ENCODE results near the gene RRP12. TPM values are rescaled to one million over a fixed set of nuclear protein-coding genes. Genes with fewer than 3 reads are reported as not detected.

The RRP12 gene
- total RNA-seq, 1 donor from 2014 or later, result 26.8 TPM

DNA sequence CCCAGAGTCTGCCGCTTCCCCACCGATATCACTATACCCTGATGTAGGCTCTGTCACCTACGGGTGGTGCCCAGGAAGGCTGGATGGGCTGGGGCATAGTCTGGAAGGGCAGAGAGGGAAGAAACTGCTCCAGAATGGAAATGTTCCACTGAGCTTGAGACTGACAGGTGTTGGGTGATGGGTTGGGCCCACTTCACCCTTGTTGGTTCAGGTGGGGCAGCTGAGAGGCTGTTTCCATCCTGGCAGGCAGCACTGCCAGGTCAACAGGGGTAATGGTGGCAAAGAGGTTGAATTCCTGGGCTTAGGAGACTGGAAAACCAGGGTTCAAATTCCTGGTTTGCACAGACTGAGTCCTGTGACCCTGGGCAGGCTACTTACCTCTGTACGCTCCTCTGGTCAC is 38.1 kb downstream of the RRP12 start:
- peaks cover 3% of the 10 kb centered on the region for H3K9me3 Mint-ChIP-seq (ENCODE audit: unreplicated experiment)
- peaks cover 6% of the 10 kb centered on the region for H3K36me3 Mint-ChIP-seq (ENCODE audit: unreplicated experiment)
- DNase-seq, result no peak
- peaks cover 5% of the 10 kb centered on the region for H3K27me3 Mint-ChIP-seq (ENCODE audit: unreplicated experiment)
- no peak overlapping the region for H3K4me3 Mint-ChIP-seq (ENCODE audit: unreplicated experiment)
- no peak overlapping the region for H3K27ac Mint-ChIP-seq (ENCODE audit: unreplicated experiment)
- no peak for TF ChIP-seq CTCF (IDR thresholded peaks at IDR 0.05; ENCODE audit: partially characterized antibody, unreplicated experiment)
- H3K4me1 Mint-ChIP-seq (ENCODE audit: low read depth, unreplicated experiment), result peaks cover 8% of the 10 kb centered on the region

DNA sequence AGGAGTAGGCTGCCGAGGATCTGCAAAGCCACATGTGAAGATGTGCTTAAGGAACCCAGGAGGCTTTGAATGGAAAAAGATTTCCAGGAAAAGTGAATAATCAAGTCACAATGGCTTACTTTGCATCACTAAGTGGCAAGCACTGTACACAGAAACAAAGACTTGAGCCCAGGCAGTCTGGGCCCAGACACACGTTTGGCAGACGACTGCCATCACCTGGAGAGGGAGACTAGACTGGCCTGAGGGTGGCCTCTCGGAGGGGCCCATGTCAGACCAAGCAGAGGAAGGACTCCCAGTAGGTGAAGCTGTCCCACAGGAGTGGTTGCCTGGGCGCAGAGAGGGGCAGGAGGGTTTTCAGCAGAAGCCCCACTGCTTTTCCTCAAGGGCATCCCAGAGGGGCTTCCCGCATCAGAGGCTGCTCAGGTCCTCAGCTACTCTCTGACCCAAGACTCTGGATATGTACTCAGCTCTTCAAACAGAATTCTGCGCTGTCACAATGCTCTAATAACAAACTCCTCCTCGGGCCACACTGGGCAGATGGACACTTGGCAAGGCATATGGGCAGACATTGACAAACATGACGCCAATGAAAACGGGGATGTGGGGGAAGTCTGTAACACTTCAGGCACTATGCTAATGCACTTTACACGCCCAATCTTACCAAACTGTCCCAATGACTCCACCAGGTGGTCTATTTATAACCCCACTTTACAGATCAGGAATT is 38.7 kb downstream of the RRP12 start:
- peaks cover 8% of the 10 kb centered on the region for H3K4me1 Mint-ChIP-seq (ENCODE audit: low read depth, unreplicated experiment)
- H3K36me3 Mint-ChIP-seq (ENCODE audit: unreplicated experiment), result peaks cover 6% of the 10 kb centered on the region
- TF ChIP-seq CTCF (IDR thresholded peaks at IDR 0.05; ENCODE audit: partially characterized antibody, unreplicated experiment), result no peak
- DNase-seq, result no peak
- peak overlapping the region; percentile 77 for H3K27ac Mint-ChIP-seq (ENCODE audit: unreplicated experiment)
- H3K4me3 Mint-ChIP-seq (ENCODE audit: unreplicated experiment), result peak overlapping the region; percentile 67
- peaks cover 7% of the 10 kb centered on the region for H3K27me3 Mint-ChIP-seq (ENCODE audit: unreplicated experiment)
- H3K9me3 Mint-ChIP-seq (ENCODE audit: unreplicated experiment), result peaks cover 3% of the 10 kb centered on the region

GRCh38 chr10:97361537-97361901 is 39.6 kb downstream of the RRP12 start:
- Mint-ChIP-seq H3K27me3 (ENCODE audit: unreplicated experiment) (peaks cover 7% of the 10 kb centered on the region), H3K4me3 (ENCODE audit: unreplicated experiment) (no peak overlapping the region), H3K36me3 (ENCODE audit: unreplicated experiment) (peaks cover 6% of the 10 kb centered on the region), H3K27ac (ENCODE audit: unreplicated experiment) (no peak overlapping the region), H3K4me1 (ENCODE audit: low read depth, unreplicated experiment) (peaks cover 8% of the 10 kb centered on the region), H3K9me3 (ENCODE audit: unreplicated experiment) (peaks cover 3% of the 10 kb centered on the region)
- no peak for TF ChIP-seq CTCF (IDR thresholded peaks at IDR 0.05; ENCODE audit: partially characterized antibody, unreplicated experiment)
- DNase-seq, result no peak

DNA sequence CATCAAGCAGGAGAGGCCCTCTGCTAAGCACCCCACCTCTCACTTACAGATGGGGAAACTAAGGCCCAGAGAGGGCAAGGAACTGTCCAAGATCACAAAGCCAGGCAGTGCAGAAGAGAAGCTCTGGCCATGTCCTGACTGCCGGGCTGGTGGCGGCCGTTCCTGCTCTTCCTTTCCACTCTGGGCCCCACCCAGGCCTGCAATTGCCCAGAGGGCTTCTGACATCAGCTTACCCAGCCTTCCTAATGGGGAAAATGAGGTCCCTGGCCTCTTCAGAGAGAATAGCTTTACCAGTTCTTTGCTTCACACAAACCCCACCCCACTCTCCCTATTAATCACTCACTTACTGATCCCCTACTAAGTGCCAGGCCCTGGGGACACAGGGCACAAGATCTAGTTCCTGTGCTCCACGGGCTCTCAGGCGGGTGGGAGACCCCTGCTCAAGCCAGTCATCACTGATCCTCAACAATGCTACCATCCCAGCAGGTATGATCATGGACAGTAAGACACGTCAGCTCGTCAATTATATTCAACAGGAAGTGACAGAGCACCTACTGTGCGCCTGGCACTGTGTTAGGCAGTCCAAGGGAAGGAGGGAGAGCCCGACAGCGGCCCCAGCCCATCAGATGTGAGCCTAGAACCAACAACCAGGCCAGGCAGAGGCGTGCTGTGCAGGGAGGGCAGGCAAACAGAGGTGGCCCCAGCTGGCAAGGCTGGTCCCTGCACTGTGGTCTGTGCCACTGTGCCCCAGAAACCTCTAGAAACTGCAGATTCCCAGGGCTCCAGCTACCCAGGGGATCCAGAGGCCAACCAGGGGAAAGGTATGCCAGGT is 40.2 kb downstream of the RRP12 start:
- peaks cover 11% of the 10 kb centered on the region for H3K4me1 Mint-ChIP-seq (ENCODE audit: low read depth, unreplicated experiment)
- peaks cover 3% of the 10 kb centered on the region for H3K9me3 Mint-ChIP-seq (ENCODE audit: unreplicated experiment)
- no peak overlapping the region for H3K27ac Mint-ChIP-seq (ENCODE audit: unreplicated experiment)
- no peak for TF ChIP-seq CTCF (IDR thresholded peaks at IDR 0.05; ENCODE audit: partially characterized antibody, unreplicated experiment)
- H3K36me3 Mint-ChIP-seq (ENCODE audit: unreplicated experiment), result peaks cover 6% of the 10 kb centered on the region
- DNase-seq, result no peak
- H3K27me3 Mint-ChIP-seq (ENCODE audit: unreplicated experiment), result peaks cover 7% of the 10 kb centered on the region
- H3K4me3 Mint-ChIP-seq (ENCODE audit: unreplicated experiment), result no peak overlapping the region

- Mint-ChIP-seq H3K4me3 (ENCODE audit: unreplicated experiment) (no peak overlapping the region), H3K36me3 (ENCODE audit: unreplicated experiment) (peaks cover 1% of the 10 kb centered on the region), H3K27ac (ENCODE audit: unreplicated experiment) (no peak overlapping the region), H3K4me1 (ENCODE audit: low read depth, unreplicated experiment) (peaks cover 14% of the 10 kb centered on the region), H3K9me3 (ENCODE audit: unreplicated experiment) (peaks cover 2% of the 10 kb centered on the region), H3K27me3 (ENCODE audit: unreplicated experiment) (peaks cover 8% of the 10 kb centered on the region)
- no peak for DNase-seq
- no peak for TF ChIP-seq CTCF (IDR thresholded peaks at IDR 0.05; ENCODE audit: partially characterized antibody, unreplicated experiment)
These were observed 42.4 kb downstream of the RRP12 start for GRCh38 chr10:97358781-97359180.

All from glutamatergic neuron (in vitro differentiated cells).